ENCODE data around the gene JPH3.

JPH3 gene

DNA sequence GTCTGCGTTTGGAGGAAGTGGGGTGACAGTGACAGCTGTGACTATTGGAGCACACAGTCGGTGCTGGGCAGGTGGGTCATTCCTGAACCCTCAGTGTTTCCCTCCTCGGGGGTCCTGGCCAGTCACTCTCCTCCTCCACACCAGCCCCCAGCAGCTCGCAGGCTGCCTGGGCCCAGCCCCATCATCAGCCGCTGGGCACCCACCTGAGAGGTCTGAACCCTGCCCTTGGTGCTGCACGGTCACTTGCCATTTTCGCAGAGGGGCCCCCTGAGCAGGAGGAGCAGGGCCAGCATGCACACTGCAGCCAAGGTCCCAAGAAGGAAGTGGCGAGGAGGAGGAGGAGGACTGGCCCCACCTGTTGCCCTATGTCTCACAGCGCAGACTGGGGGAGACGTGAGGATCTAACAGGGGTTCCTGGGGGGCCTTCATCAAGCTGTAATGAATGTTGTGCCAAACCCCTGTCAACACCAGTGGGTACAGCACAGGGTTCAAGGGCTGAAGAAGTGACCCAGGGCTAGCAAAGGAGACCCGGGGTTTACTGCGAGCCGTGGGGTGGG lies 23.0 kb downstream of the JPH3 start:
- DNase-seq (ENCODE audit: low read depth in 3 of 3, low spot score in 1 of 3): no peak

DNA sequence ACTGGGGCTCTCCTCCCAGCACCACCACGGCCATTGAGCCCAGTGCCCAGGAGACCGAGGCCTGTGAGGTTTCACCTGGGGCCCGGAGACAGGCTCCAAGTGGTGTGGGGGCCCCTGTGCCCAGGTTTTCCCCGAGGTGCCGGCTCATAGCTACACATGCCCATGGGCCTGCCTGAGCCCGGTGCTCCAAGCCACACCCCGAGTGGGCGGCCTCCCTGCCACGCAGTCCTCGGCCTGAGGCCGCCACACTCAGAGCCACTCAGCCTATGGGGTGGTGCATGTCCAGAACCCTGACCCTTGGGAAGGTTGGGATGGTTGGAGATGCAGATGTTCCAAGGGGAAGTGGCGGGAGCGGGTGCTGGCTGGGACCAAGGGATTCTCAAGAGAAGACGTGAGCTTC lies 24.1 kb downstream of the JPH3 start:
- no peak for DNase-seq (ENCODE audit: low read depth in 3 of 3, low spot score in 1 of 3)

GRCh38 chr16:87626905-87627304 lies 24.6 kb downstream of the JPH3 start:
- DNase-seq (ENCODE audit: low read depth in 3 of 3, low spot score in 1 of 3): no peak

DNA sequence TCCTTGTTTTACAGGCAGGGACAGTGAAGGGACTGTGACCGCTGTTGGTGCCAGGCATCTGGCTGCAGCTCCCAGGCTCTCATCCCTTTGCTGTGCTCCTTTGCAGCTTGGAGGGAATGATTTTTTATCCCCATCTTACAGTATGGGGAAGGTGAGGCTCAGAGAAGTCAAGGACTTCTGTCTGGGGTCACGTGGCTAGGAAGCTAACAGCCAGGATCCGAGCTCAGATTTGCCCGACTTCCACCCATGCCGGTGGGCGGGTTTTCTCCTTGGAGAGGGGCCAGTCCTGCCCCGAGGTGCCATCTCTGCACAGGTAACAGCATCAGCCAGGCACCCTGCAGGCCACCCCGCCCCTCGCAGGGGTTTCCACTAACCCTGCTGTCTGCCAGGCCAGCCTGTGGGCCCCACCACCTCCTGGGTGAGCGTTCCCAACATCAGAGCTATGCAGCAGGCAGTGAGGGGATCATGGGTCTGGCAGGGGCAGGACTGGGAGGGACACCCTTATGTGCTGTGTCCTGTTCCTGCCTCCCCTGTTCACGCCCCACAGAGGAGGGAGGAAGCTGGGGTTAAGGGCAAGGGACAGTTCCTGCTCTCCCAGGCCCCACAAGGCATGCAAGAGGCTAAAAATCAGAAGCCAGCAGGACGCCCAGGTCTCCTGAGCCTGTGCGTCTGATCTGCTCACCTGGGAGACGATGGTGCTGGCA lies 25.4 kb downstream of the JPH3 start:
- no peak for DNase-seq (ENCODE audit: low read depth in 3 of 3, low spot score in 1 of 3)

- no peak for DNase-seq (ENCODE audit: low read depth in 3 of 3, low spot score in 1 of 3)
These were observed 26.1 kb downstream of the JPH3 start for GRCh38 chr16:87628246-87628923.

DNA sequence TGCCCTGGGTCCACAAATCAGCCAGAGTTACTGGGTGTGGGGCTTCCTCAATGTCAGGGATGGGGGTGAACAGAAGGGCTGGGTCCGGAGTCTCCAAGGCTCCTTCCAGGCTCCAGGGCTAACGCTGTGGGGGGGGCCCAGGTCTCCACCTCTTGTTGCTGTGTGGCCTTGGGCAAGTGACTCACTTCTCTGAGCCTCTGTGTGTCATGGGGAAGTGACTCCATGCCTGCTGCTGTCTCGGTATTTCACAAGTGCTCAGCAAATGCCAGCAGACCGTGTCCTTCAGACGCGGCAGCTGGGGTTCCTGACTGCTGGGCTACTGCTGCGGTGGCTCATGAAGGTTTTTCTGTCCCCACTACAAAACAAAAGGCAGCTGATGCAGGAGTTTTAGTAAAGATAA lies 26.6 kb downstream of the JPH3 start:
- no peak for DNase-seq (ENCODE audit: low read depth in 3 of 3, low spot score in 1 of 3)

GRCh38 chr16:87631067-87631466 lies 28.8 kb downstream of the JPH3 start:
- no peak for DNase-seq (ENCODE audit: low read depth in 3 of 3, low spot score in 1 of 3)

DNA sequence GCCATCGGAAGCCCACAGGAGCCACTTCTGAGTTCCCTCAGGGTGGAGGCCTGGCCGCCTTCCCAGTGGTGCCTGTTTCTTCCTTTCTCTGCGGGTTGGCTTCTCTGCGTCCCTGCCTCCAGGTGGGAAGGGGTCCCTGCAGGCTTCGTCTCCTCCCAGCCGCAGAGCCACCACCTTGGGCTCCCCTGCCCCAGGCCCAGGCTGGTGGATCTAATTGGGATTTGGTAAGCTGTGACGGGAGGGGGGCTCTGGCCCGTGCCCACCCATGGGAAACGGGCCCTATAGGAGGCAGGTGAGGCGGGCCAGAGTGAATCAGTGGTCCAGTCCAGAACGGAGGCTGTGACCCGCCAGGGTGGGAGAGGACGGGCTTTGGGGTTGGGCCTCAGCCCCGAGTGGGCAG lies 32.1 kb downstream of the JPH3 start:
- DNase-seq (ENCODE audit: low read depth in 3 of 3, low spot score in 1 of 3): no peak

- DNase-seq (ENCODE audit: low read depth in 3 of 3, low spot score in 1 of 3): peak; percentile 26 to 58 (median 49)
These were observed 33.3 kb downstream of the JPH3 start for GRCh38 chr16:87635541-87636049.

- peak; percentile 52 to 74 (median 64) for DNase-seq (ENCODE audit: low read depth in 3 of 3, low spot score in 1 of 3)
These were observed 33.9 kb downstream of the JPH3 start for GRCh38 chr16:87636050-87636684.

DNA sequence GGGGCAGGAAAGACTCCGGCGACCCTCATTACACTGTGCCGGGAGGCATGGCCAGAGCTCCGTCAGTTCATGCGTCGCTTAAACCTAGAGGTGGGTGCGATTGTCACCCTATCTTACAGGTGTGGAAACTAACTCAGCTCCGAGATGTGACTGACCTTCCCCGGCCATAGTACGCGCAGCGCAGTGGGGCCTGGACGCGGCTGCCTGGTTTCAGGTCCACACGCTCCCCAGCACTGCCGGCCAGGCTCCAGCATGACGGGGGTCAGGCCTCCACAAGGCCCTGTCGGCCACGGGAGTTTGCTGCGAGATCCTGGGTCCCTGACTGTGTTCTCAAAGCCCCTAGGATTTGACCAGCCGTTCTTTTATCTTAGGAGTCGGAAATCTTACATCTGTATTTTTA lies 34.4 kb downstream of the JPH3 start:
- no peak for DNase-seq (ENCODE audit: low read depth in 3 of 3, low spot score in 1 of 3)

DNA sequence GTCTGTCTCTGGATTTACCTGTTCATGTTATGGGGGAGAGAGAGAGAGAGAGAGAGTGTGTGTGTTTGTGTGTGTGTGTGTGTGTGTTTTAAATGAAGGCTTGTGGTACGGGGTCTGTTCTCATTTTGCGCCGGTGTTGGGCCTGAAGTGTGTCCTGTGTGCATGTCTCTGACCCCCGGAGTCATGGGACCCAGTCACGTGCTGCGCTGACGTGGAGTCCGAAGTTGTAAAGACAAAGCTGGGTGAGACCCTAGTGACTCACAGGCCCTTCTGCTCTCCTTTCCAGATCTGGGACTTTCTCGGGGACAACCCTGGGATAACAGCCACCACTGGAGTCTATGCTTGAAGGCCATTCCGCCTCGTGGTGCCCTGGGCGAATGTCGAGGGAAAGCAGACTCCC lies 35.0 kb downstream of the JPH3 start:
- DNase-seq (ENCODE audit: low read depth in 3 of 3, low spot score in 1 of 3): no peak

GRCh38 chr16:87638736-87639135 lies 36.4 kb downstream of the JPH3 start:
- no peak for DNase-seq (ENCODE audit: low read depth in 3 of 3, low spot score in 1 of 3)

- no peak for DNase-seq (ENCODE audit: low read depth in 3 of 3, low spot score in 1 of 3)
These were observed 39.4 kb downstream of the JPH3 start for GRCh38 chr16:87641721-87642120.

DNA sequence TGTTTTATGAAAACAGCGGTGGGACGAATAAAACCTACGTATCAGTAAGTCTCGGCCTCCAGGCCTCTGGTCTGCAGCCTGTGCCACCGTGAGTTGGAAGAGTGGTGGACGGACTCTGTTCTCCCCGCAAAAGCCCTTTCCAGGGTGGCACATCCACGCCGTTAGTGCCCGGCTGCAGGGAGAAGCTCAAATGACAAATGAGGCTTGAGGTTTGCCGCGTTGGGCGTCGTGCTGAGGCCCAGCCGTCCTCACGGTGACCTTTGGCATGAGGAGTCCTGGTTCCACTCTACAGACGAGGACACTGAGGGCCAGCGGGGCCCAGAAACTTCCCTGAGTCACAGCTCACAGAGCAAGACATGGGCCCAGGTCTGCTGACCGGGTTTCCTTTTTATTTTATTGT lies 40.2 kb downstream of the JPH3 start:
- DNase-seq (ENCODE audit: low read depth in 3 of 3, low spot score in 1 of 3): no peak

GRCh38 chr16:87644186-87644585 lies 41.9 kb downstream of the JPH3 start:
- no peak for DNase-seq (ENCODE audit: low read depth in 3 of 3, low spot score in 1 of 3)

DNA sequence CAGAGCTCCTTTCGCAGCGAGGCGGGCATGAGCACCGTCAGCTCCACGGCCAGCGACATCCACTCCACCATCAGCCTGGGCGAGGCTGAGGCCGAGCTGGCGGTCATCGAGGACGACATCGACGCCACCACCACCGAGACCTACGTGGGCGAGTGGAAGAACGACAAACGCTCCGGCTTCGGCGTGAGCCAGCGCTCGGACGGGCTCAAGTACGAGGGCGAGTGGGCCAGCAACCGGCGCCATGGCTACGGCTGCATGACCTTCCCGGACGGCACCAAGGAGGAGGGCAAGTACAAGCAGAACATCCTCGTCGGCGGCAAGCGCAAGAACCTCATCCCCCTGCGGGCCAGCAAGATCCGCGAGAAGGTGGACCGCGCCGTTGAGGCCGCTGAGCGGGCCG lies 42.3 kb downstream of the JPH3 start:
- no peak for DNase-seq (ENCODE audit: low read depth in 3 of 3, low spot score in 1 of 3)

GRCh38 chr16:87645802-87646201 lies 43.5 kb downstream of the JPH3 start:
- DNase-seq (ENCODE audit: low read depth in 3 of 3, low spot score in 1 of 3): no peak

- no peak for DNase-seq (ENCODE audit: low read depth in 3 of 3, low spot score in 1 of 3)
These were observed 45.3 kb downstream of the JPH3 start for GRCh38 chr16:87647431-87648185.

DNA sequence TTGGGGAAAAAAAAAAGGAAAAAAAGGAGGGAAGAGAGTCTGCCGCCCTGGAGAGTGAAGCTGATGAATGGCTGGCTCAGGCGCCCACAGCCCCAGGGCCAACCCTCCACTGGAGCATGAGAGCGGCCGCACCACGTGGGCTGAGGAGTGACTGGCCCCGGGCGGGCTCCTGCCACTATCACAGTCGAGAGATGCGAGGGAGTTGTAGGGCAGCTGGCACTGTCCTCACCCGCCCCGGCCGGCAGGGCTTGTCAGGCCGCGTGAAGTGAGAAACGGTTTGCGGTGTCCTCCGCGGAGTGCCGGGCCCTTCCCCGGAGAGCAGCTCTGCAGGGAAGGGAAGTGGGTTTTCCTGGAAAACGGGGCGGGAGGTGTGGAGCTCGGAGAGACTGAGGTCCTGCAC lies 45.9 kb downstream of the JPH3 start:
- DNase-seq (ENCODE audit: low read depth in 3 of 3, low spot score in 1 of 3): no peak

Data from stimulated activated CD4-positive, alpha-beta T cell treated with anti-CD3 and anti-CD28 coated beads, TNF-alpha, amount 100 ng/mL, for 1 hour (primary cell).